Measurements from ENCODE around the gene ZGLP1.

DNA sequence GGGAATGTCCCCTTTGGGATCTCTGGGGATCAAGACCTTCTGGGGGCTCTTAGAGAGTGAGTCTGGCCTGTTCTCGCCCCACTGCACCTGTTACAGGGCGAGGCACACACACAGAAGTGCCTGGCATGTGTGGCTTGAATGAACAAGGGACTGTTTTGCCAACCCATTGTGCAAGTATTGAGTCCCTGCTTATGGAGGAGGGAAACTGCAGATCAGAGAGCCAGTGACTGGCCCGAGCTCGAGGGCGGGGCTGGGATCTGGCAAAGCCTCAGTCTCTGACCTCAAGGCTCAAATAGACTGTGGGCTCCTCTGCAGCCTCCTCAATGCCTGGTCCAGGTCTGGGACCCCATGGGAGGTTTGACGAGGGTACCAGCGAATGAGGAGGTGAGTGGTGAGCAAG lies 18.2 kb upstream of the ZGLP1 start:
- no peak for TF ChIP-seq YY1 (IDR thresholded peaks at IDR 0.05; ENCODE audit: insufficient read depth, insufficient read length)
- TF ChIP-seq SUZ12 (IDR thresholded peaks at IDR 0.05; ENCODE audit: extremely low read depth, insufficient read depth, insufficient read length), result no peak

Measured in NT2/D1 (cell line).